Lung (tissue), 12 donors: ENCODE measurements around the gene BRPF3. TPM values are rescaled to one million over a fixed set of nuclear protein-coding genes. Genes with fewer than 3 reads are reported as not detected.
A peak's percentile ranks its signal among the peaks of the same experiment; 100 is the strongest.

Experiments used
- ATAC-seq: fragments of 200-7000 bp; cut with Tn5 transposase; one replicate; pipeline ENCODE4 v1.9.1; 2020; ENCODE audit warnings: moderate number of reproducible peaks; ENCODE audit not compliant: insufficient read depth, low FRiP score
- DNase-seq, 3 donors: peaks; one replicate each; pipeline ENCODE4 v3.0.0-alpha.2; 2013 to 2017
- H3K27ac ChIP-seq, 2 donors: one replicate each; pipeline ENCODE4 v1.5.1; 2013; ENCODE audit warnings: mild to moderate bottlenecking in 2 of 2, moderate library complexity in 2 of 2, control low read depth in 1 of 2, inconsistent platforms in 1 of 2, low read depth in 1 of 2, low read length in 1 of 2
- H3K27me3 ChIP-seq, 3 donors: one replicate each; pipeline ENCODE4 v1.5.1; 2013; ENCODE audit warnings: low read length in 2 of 3; ENCODE audit not compliant: control insufficient read depth in 3 of 3, insufficient read depth in 3 of 3
- H3K36me3 ChIP-seq, 4 donors: one replicate each; pipeline ENCODE4 v1.5.1; 2013; ENCODE audit warnings: low read length in 4 of 4, mild to moderate bottlenecking in 1 of 4, moderate library complexity in 1 of 4; ENCODE audit not compliant: control insufficient read depth in 4 of 4, insufficient read depth in 4 of 4
- H3K4me1 ChIP-seq, 5 donors: one replicate each; pipeline ENCODE4 v1.5.1; 2013; ENCODE audit warnings: low read length in 5 of 5, mild to moderate bottlenecking in 2 of 5, moderate library complexity in 1 of 5; ENCODE audit not compliant: control insufficient read depth in 5 of 5, insufficient read depth in 5 of 5
- H3K4me3 ChIP-seq: one replicate; pipeline ENCODE4 v1.5.1; 2013; ENCODE audit warnings: mild to moderate bottlenecking, control low read depth, moderate library complexity
- H3K9ac ChIP-seq, 2 donors: one replicate each; pipeline ENCODE4 v1.5.1; 2013; ENCODE audit warnings: low read length in 2 of 2, control low read depth in 1 of 2; ENCODE audit not compliant: insufficient read depth in 1 of 2
- H3K9me3 ChIP-seq, 4 donors: one replicate each; pipeline ENCODE4 v1.5.1; 2013; ENCODE audit warnings: low read length in 3 of 4, mild to moderate bottlenecking in 1 of 4, moderate library complexity in 1 of 4; ENCODE audit not compliant: control insufficient read depth in 4 of 4, insufficient read depth in 3 of 4
- CTCF ChIP-seq: IDR thresholded peaks from 2 replicates; pipeline ENCODE4 v1.5.1; 2012; ENCODE audit warnings: mild to moderate bottlenecking; ENCODE audit errors: control extremely low read depth, extremely low read depth
- WGBS, 2 donors: extraction: QIAGEN DNeasy Blood & Tissue Kit; methylation state at CpG; one replicate each; pipeline ENCODE4 v1.1.7; 2013; 5-methylcytosine and 5-hydroxymethylcytosine counted together
- polyA plus RNA-seq, 2 donors: library from polyadenylated mRNA; stranded (reverse); fragments of 200-250 nt; gene quantifications; one replicate each; pipeline ENCODE4 v1.2.1, GENCODE V29; 2013
- total RNA-seq, 2 donors: library from RNA; depleted of rRNA in 1 of 2; stranded (reverse); fragments of >200 nt in 1 of 2; gene quantifications; one replicate each; pipeline ENCODE4 v1.2.1, GENCODE V29; 2014 to 2021
- donor health status: control.
- donor health status: control.
- donor health status: Bipolar disorder and iron deficiency.
- donor health status: healthy.
- donor health status: DM: yes; HTN: yes; CAD: no.

BRPF3 gene
- total and polyA plus RNA-seq, 4 donors: 7.8 to 29.2 (median 20.2) TPM

GRCh38 chr6:36241728-36242127 lies 45.2 kb downstream of the BRPF3 start:
- H3K27me3 ChIP-seq: no peaks in the 10 kb centered on the region
- no peaks in the 10 kb centered on the region for H3K36me3 ChIP-seq
- H3K4me1 ChIP-seq: peaks cover 0 to 7% (median 1%) of the 10 kb centered on the region in 5 donors
- H3K9me3 ChIP-seq: no peaks in the 10 kb centered on the region
- no peak for ATAC-seq
- DNase-seq: peak; percentile 16 to 48 (median 47)
- H3K9ac ChIP-seq: no peak overlapping the region
- no peak for TF ChIP-seq CTCF
- H3K27ac ChIP-seq: no peak overlapping the region
- no peak overlapping the region for H3K4me3 ChIP-seq
- WGBS, 2 donors: 30 to 46% methylated on average over 10 of the region's 10 CpGs

DNA sequence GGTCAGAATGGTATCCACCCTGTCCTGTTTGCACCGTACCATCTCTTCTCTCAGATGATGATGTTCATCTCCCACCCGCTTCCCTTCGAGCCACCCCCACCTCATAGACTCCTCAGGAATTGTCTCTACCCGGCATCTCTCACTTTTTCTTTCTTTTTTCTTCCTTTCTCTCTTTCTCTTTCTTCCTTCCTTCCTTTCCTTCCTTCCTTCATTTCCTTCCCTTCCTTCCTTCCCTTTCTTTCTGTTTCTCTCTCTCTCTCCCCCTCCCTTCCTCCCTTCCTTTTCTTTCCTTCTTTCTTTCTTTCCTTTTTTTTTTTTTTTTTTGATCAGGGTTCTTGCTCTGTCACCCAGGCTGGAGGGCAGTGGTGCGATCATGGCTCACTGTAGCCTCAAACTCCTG lies 45.6 kb downstream of the BRPF3 start:
- WGBS, 2 donors: 73 to 80% methylated on average over 5 of the region's 5 CpGs
- Histone ChIP-seq H3K4me1 (peaks cover 0 to 7% (median 1%) of the 10 kb centered on the region in 5 donors), H3K27me3 (no peaks in the 10 kb centered on the region), H3K27ac (no peak overlapping the region), H3K36me3 (no peaks in the 10 kb centered on the region), H3K9me3 (no peaks in the 10 kb centered on the region), H3K4me3 (no peak overlapping the region), H3K9ac (no peak overlapping the region)
- ATAC-seq: no peak
- TF ChIP-seq CTCF: no peak
- no peak for DNase-seq

GRCh38 chr6:36242626-36243025 lies 46.1 kb downstream of the BRPF3 start:
- WGBS, 2 donors: 83 to 88% methylated on average over 4 of the region's 4 CpGs
- no peak for DNase-seq
- no peak for TF ChIP-seq CTCF
- no peak overlapping the region for H3K4me3 ChIP-seq
- no peaks in the 10 kb centered on the region for H3K9me3 ChIP-seq
- H3K27me3 ChIP-seq: no peaks in the 10 kb centered on the region
- H3K36me3 ChIP-seq: no peaks in the 10 kb centered on the region
- H3K4me1 ChIP-seq: peaks cover 0 to 7% (median 1%) of the 10 kb centered on the region in 5 donors
- no peak overlapping the region for H3K27ac ChIP-seq
- no peak for ATAC-seq
- no peak overlapping the region for H3K9ac ChIP-seq

GRCh38 chr6:36243562-36244212 lies 47.1 kb downstream of the BRPF3 start:
- ATAC-seq: no peak
- Histone ChIP-seq H3K4me1 (peaks cover 0 to 7% (median 1%) of the 10 kb centered on the region in 5 donors), H3K36me3 (no peaks in the 10 kb centered on the region), H3K9me3 (no peaks in the 10 kb centered on the region), H3K27ac (no peak overlapping the region), H3K9ac (no peak overlapping the region), H3K27me3 (no peaks in the 10 kb centered on the region), H3K4me3 (no peak overlapping the region)
- no peak for DNase-seq
- 81 to 83% methylated on average over 3 of the region's 3 CpGs for WGBS, 2 donors
- no peak for TF ChIP-seq CTCF
